SK-N-DZ (cell line): Measurements from ENCODE around the gene RBM45.
"Not testable (repeated sequence)": the region's sequence is repeated elsewhere in the genome, so short reads cannot be mapped to it uniquely, and the experiment has no call there.

ENCODE experiments used
- DNase-seq: peaks from one replicate; pipeline ENCODE4 v3.0.0-alpha.2; 2015; ENCODE audit warnings: low spot score

Gene RBM45

GRCh38 chr2:178106053-178106452 is 6.2 kb upstream of the RBM45 start:
- DNase-seq: no peak

DNA sequence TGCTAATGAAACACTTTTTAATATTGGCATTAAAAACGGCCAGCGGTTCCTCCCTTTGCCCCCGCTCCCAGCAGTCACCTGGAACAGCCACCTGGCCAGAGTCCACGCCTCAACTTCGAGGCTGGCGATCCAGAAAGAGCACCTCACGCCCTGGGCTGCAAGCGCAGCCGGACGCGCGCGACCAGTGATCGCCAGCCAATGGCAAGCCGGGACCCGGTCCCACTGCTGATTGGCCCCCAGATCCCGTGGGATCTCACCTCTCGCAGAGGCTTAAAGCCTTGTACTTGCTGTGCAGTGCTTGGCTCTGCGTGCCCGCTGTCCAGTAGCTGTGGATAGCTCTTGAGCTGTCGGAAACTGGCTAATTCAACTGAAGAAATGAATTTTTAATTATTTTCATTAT is 4.1 kb upstream of the RBM45 start:
- no peak for DNase-seq

GRCh38 chr2:178109813-178110212 is 2.4 kb upstream of the RBM45 start:
- DNase-seq: peak; percentile 44

GRCh38 chr2:178110681-178111080 is 1.6 kb upstream of the RBM45 start:
- DNase-seq: no peak

- DNase-seq: no peak
These were observed 494 bp upstream of the RBM45 start for GRCh38 chr2:178111743-178112142.

DNA sequence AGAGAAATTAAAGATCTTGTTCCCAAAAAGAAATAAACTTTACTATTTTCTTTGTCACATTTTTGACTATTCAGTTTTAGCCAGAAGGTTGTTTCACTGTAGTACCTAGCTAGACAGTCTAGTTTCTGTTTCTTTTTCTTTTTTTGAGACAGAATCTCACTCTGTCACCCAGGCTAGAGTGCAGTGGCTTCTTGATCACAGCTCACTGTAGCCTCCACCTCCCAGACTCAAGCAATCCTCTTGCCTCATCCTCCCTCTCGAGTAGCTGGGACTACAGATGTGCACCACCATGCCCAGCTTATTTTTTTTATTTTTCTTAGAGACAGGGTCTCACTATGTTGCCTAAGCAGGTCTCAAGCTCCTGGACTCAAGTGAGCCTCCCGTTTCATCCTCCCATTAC is 2.2 kb downstream of the RBM45 start:
- no peak for DNase-seq

GRCh38 chr2:178115271-178115670 is 3.0 kb downstream of the RBM45 start:
- DNase-seq: no peak

GRCh38 chr2:178117725-178118124 is 5.5 kb downstream of the RBM45 start:
- DNase-seq: no peak

DNA sequence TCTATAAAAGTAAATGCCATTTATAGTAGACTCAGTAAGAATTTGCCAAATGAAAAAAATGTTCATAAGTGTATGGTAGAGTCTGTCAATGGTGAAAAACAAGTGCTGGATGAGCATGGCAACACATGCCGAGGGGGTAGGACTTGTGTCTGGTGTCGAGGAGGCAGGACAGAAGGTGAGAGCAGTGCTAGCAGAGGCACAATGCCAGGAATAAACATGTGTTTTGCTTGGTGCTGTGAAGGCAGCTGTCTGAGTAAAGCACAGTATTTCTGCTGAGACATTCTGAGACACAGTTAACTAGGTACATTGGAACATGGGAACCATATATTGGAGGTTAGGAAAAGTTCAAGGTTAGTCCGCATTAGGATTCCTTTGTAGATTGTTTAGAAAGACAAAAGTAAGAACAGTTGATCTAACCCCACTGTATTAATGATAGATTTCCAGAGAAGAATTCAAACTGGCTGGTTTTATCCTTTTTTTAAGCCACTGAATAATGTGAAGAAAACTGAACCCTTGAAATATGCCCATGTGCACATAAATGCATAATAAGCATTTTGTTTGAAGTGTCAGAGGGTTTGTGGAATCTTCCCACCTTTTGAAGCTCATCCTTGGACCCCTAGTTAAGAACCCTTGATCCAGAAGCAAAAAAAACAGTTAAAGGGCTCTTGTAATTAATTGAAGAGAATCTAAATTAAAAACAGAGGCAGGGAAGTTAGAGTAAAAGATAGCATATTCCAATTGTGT is 7.1 kb downstream of the RBM45 start:
- DNase-seq: no peak

DNA sequence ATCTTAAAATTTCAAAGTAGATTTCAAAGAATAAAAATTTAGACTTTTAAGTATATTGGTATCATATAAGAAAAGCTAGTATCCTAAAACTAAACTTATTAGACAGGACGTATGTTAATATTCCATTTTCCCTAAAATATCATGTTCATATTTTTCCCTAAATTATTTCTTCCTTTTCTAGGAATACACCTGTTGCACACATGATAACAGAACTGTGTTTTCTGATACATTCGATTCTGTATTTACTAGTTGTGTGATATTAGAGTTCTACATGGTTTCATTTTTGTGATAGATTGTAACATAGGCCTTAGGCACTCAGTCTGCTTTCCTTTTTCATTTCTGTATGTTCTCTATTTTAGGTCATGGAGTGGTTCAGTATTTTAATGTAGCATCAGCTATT is 10.9 kb downstream of the RBM45 start:
- no peak for DNase-seq

DNA sequence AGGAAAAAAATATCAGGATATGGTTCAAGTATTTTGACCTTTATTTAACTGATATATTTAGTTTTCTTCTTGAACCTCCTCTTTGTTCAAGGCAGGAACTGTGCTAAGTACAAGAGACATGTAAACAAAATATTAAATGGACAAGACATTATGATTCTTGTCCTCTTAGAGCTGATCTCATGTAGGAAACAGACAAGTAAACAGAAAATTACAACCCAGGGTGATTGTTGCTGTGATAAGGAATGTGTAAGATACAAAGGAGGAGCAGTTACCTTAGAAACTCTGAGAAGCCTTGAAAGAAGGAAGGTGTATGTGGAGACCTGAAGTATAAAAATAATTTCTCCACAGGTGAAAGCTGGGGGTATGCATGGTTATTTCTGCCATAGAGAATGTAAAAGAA is 12.9 kb downstream of the RBM45 start:
- DNase-seq: no peak

GRCh38 chr2:178125862-178126261 is 13.6 kb downstream of the RBM45 start:
- no peak for DNase-seq

- DNase-seq: no peak
These were observed 16.8 kb downstream of the RBM45 start for GRCh38 chr2:178128836-178129630.

GRCh38 chr2:178136321-178137025 is 24.2 kb downstream of the RBM45 start:
- DNase-seq: no peak

DNA sequence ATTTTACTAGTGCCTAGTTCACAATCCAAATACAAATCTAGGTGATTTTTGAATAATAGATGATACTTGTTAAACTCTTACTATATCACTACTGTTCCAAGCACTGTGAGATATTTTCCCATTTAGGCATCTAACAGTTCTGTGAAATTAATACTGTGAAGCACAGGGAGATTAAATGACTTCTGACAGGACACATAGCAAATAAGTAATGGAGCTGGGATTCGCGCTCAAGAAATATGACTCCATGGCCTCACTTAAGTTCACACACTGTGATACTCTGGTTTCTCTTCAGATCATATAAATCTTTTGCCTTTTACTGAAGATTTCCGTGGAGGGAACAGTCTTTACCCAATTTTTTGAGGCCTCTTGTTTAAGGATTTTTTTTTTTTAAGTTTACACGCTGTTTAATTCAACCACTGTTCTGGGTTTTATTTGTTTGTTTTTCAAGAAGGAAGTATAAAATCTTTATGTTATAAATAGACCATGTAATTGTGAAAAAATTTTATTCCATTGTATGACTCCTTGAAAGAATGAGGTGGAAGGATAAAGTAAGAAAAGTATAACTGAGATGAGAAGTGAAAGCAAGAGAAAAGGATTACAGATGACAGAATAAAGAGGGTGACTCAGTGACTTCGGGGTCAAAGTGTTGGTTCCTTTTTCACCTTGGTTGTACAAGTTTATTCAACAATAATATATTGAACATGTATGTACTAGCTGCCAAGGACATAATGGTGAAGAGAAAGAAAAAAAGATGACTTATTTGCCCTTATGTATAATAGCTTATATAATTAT is 30.2 kb downstream of the RBM45 start:
- peak; percentile 8 for DNase-seq

- DNase-seq: peak; percentile 21
These were observed 31.2 kb downstream of the RBM45 start for GRCh38 chr2:178143481-178143880.

- DNase-seq: no peak
These were observed 39.8 kb downstream of the RBM45 start for GRCh38 chr2:178152033-178152432.

DNA sequence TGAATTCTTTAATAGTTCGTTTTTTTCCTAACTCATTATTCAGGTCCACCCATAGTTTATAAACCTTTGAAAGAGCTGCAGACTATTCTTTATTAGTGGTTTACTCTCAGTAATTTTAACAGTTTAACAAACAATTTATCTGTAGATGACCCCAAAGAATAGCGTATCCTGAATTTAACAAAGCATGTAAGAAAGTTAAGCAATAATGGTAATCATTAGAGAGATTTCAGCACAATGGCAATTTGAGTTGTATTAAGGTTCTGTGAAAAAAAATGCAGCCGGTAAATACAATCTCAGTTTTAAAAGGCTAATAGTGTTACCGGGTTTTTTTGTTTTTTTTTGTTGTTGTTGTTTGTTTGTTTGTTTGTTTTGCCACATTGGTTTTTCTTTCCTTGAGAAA is 40.3 kb downstream of the RBM45 start:
- DNase-seq: no peak

- no peak for DNase-seq
These were observed 40.7 kb downstream of the RBM45 start for GRCh38 chr2:178152977-178153376.

DNA sequence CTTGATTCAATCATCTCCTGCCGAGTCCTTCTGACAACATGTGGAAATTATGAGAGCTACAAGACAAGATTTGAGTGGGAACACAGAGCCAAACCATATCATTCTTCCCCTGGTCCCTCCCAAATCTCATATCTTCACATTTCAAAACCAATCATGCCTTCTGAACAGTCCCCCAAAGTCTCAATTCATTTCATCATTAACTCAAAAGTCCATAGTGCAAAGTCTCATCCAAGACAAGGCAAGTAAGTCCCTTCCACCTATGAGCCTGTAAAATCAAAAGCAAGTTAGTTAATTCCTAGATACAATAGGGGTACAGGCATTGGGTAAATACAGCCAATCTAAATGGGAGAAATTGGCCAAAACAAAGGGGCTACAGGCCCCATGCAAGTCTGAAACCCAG is 41.6 kb downstream of the RBM45 start:
- DNase-seq: not testable (repeated sequence)

DNA sequence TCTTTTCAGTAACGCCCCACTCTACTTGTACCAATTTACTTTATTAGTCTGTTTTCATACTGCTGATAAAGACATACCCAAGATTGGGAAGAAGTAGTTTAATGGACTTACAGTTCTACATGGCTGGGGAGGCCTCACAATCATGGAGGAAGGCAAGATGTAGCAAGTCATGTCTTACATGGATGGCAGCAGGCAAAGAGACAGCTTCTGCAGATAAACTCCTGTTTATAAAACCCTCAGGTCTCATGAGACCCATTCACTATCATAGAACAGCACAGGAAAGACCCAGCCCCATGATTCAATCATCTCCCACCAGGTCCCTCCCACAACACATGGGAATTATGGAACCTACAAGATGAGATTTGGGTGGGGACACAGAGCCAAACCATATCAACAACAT is 43.3 kb downstream of the RBM45 start:
- DNase-seq: no peak

DNA sequence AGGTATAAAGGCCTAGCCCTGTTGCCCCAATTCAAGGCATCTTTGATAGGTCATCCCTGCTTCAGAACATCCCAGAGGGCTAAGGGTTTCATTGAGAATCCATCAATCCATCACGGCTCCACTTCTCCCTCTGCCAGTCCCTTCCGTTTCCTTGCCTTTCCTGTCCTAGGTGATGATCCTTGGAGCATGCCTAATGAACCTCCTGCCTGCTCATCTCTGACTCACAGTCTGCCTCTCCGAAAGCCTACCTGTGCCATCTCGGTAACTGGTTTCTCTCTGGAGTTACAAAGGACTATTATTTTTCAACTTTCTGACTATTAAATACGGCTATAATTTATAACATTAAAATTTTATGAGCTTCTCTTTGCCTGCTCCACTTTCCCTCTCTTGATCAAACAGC is 45.3 kb downstream of the RBM45 start:
- no peak for DNase-seq
